GM21723 (cell line): ENCODE results near the gene SMOC2.

Experiments
- ATAC-seq: cut with Tn5 transposase; IDR thresholded peaks from one replicate; pipeline ENCODE4 v1.9.1; 2021; ENCODE audit warnings: mild to moderate bottlenecking, moderate library complexity; ENCODE audit not compliant: unreplicated experiment

The SMOC2 gene, protein sequence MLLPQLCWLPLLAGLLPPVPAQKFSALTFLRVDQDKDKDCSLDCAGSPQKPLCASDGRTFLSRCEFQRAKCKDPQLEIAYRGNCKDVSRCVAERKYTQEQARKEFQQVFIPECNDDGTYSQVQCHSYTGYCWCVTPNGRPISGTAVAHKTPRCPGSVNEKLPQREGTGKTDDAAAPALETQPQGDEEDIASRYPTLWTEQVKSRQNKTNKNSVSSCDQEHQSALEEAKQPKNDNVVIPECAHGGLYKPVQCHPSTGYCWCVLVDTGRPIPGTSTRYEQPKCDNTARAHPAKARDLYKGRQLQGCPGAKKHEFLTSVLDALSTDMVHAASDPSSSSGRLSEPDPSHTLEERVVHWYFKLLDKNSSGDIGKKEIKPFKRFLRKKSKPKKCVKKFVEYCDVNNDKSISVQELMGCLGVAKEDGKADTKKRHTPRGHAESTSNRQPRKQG

DNA sequence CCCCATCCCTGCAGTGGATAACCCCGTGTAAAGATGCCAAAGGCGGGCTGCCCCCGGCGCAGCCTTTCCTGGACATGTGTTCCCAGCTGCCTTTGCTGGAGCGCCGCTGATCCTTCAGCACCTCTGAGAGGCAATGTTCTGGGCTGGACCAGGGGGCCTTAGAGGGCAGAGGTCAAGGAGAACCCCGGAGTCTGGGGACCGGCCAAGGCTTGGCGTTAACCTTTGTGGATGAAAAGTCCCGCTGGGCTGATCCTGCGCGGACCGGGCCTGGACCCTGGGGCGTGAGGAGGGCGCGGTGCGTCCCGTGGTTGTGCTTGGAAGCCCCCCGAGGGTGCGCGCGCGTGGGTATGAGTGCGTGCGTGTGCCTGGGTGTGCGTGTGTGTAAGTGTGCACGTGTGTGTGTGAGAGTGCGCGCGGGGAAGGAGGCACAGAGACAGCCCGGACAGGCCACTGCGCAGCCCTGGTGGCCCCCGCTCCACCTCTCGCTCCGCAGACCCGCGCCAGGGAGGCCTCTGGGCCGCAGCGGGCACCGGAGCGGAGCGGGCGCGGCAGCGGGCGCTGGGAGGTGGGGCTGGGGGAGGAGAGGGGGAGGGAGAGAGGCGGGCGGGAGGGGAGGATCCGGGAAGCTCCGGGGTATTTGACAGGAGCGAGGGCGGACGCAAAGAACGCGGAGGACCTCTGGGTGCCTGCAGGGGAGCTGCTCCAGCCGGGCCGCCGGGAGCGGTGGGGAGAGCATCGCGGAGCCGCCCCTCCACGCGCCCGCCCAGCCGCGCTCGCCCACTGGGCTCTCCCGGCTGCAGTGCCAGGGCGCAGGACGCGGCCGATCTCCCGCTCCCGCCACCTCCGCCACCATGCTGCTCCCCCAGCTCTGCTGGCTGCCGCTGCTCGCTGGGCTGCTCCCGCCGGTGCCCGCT, at the start of gene SMOC2:
Gene SMOC2, plus strand, starts transcription at position 665 of the 914 bp plus-strand sequence. Its CDS starts 187 bp downstream, at position 852.
- ATAC-seq = no peak

DNA sequence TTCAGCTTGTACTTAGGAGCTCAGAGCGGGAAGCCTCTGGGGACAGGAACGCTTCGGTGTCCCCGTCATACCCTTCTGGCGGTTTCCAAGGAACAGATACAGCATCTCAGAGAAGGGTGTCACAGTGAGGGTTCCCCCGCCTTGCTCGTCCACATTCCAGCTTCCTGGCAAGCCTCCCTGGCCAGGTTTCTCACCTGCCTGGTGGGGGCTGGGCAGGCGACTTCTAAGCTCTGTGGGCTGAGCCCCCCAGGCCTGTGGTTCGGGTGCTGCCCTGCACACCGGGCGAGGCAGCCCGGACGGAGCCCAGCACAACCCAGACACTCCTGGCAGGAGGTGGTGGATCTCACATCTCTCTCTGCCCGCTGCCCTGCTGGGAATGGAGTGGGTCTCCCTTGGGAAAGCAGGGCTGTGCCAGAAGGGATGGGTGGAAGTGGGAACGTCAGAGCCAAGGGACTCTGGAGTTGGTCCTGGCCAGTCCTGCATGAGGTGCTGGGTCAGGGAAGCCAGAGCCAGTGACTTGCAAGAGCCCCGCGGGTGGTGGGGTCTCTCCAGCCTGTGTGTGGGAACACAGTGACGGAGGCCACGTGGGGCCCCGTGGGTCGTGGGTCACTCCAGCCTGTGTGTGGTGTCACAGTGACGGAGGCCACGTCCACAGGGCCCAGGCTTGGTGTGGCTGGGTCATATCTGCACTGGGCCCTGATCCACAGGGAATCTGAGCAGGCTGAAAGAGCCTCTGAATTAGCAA, 47.7 kb upstream of the SMOC2 start:
- no peak for ATAC-seq

DNA sequence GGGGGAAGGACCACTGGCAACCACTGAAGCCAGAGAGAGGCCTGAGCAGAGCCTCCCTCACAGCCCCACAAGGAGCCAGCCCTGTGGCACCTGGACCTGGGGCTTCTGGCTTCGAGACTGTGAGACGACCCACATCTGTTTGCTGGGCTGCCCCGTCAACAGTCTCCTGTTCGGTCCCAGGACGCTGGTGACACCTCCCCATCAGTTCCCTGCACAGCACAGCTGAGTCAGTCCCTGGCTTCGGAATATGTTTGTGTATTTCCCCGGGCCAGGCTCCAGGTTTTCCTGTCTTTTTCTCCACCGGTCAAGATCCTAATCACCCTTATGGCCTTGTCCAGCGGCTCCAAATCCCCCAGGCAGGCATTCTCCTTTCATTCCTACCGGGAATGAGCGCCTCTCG, 46.4 kb upstream of the SMOC2 start:
- ATAC-seq = no peak

DNA sequence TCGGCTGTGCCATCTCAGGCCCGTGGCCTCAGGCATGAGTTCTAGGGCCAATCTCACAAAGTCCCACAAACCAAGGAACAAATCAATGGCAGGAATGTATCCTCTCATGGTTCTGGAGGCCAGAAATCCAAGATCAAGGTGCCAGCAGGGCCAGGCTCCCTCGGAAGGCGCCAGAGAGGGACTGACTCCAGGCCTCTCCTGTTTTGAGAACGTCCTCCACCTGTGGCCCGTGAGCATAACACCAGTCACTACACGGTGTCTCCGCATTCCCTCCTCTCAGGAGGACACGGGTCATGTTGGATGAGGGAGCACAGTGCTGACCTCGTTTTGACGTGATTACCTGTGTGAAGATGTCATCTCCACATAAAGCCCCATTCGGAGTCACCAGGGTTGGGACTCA, 45.0 kb upstream of the SMOC2 start:
- no peak for ATAC-seq

DNA sequence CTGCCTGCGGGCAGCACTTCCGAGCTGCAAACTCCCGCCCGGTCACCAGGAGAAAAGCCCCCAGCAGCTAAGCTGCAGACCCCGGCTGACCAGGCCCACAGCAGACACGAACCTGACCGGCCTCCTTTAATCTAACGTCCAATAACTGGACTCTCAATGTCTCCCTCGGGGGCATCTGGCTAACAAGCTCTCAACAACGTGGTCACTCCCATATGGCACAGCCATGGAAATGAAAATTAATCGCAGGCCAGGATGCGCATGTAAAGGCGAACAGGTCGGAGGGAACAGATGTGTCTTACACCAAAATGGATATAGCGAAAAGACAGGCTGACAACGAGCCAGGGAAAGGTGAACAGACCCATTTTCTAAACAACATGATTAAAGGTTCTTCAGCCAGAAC, 44.4 kb upstream of the SMOC2 start:
- ATAC-seq = no peak

DNA sequence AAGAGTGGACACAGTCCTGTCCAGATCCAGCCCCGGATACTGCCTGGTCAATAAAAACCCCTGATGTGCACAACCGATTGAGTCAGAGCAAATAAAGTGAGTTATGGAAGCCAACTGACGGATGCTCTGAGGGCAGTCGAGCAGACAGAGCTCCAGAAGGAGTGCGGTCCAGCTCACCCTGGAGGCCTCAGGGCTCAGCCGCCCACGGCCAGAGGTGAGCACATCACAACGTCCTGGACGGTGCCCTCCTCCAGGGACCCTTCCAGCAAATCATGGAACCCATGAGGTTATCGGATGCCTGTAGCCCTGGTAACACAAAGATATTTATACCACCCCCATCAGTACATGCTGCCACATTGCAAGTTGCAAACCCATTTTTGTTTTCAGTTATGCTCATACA, 44.0 kb upstream of the SMOC2 start:
- ATAC-seq = no peak

DNA sequence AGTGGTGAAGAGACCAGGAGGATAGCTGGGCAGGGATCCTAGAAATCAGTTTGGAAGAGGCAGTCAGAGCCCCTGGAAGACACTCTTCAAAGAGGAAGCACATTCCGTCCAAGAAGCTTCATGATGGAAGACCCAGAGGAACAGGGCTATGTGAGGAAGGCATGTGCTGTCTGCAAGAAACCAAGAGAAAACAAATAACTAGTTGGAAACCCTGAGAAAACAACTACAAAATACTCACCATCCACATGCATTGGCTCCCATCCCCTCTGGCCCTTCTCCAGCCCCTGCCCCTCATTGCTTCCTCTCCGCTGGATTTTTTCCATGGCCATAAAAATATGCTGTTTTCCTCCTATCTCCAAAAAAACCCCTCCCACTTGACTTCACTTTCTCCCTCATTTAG, 40.9 kb upstream of the SMOC2 start:
- ATAC-seq = no peak

DNA sequence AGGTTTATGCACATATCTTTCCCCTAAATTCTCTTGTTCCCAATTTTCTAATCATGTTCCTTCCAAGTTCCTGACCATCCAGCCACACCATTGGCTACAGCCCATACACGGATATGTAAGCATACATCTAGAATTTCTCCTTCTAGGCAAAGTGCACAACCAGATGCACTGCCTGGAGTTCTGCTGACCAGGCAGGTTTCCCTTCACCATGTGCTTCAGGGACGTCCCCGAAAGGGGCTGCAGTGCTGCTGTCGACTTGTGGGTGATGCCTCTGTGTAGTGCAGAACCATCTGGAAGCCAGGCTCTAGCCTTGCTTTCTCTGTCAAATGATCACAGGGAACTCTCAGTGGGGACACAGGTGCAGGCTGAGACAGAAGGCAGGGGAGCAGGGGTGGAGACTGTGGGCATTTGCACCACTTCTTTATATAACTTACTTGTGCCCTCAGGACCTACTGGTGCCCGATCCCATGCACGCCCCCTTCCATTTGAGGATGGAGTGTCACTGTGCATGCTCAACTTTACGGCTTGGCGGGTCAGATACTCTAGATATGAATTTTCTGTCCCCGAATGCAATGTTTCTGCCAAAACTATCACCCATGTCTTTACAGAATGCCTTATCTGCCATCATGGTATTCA, 37.5 kb upstream of the SMOC2 start:
- no peak for ATAC-seq

DNA sequence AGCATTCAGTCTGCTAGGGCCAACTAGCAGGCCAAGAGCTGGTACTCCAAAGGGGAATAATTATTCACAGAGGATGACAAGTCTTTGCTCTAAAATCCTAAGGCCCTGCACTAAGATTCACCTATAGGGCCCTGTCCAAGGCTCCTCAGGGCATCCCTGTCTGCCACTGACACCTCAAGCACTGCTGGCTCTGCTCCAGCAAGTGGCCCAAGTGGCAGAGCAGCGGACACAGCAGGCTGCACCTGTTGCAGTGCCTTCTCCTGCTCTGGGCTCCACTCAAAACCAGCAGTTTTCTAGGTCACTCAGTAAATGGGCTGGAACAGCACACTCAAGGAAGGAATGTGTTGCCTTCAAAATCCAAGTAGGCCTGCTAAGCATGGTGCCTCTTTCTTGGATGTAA, 36.4 kb upstream of the SMOC2 start:
- no peak for ATAC-seq

DNA sequence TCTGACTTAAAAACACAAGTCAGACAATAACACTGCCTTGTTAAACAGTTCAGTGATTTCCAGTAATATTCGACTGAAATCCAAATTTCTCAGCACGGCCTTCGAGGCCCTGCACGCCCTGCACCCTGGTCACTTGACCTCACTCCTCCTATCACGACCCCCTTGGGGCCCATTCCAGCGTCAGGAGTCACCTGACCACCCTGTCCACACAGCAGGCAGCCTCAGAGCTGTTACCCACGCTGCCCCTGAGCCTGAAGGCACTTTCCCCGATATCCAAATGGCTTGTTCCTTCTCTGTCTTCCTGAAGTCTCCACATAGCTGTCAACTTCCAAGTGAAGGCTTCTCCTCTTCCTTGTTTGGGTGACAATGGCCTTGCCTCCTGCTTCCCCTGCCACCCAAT, 33.1 kb upstream of the SMOC2 start:
- ATAC-seq = no peak

DNA sequence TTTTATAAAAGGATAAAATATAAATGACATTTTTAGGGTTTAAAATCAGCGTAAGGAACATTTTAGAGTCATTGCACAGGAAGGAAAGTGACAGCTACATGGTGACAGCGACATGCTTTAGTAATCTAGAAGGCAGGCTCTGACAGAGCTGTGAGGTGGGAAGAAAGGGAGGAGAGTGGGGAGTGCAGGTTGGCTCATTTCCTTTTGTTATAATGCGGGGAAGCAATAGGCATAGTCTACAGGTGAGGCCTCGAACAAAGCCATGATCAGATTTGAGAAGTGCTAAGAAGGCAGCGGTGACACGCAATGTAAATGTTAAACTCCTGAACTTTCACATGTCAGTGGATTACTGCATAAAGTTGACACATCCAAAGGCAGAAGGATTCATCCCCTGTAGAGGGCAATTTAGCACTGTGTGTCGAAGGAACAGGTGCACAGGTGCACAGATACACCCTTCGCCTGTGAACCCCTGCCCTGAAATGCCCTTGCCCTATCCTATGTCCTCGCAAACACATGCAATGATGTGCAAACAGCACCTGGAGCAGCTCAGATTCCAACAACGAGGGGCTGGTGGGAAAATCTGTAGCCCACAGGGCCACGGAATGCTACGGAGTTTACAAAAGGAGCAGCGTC, 32.4 kb upstream of the SMOC2 start:
- no peak for ATAC-seq

DNA sequence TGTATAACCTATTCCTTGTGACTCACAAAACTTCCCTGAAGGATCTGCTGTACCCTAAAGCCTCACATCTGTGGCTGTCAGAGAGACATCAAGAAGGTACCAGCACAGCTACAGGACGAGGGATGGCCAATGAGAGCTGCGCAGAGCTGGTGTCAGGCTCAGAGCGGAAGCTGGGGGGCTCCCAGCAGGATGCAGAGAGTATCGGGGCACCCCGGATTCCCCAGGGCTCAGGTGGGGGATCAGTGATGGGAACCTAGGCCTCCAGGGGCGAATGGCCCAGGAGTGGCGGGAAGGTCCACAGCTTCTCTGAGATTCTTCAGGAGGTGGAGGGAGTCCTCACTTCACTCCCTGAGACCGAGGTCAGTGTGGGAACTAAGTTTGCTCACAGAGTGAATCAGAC, 30.9 kb upstream of the SMOC2 start:
- ATAC-seq = no peak

DNA sequence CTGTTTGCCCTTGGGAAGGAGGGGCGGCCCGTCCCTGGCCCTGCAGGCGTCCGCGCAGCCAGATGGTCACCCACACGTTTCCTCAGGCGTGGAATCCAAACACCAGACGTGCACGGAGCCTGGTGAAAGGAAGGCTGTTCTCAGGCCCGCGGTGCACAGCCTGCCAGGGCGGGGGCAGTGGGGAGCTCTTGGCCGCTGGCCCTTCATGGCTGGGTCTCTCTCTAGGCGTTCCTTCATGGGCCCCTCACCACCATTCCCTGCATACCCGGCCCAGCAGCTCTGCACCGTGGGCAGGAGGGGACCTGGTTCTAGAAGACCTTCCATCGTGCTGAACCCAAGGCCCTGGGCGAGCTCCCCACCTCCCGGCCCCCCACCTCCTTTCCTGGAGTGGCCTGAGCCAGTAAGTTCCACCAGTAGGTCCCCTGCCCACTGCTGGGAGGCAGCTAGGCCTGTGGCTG, 30.4 kb upstream of the SMOC2 start:
- ATAC-seq = no peak

DNA sequence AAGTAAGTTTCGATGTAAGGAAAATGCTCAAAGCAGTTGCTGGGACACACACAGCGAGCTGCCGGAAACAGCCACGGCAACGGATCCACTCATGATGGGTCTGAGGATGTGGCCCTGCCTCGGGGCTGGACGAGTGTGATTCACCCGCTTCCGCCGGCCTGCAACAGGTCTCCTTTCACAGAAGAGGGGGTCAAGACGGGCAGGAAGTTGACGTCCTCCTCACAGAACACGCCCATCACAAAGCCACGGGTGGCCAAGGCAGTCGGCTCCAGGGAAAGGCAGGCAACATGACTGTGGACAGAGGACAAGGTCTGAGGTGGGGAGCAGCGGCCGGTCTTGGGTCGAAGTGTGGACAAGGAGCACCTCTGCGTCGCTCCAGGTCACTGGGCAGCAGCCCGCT, 29.9 kb upstream of the SMOC2 start:
- ATAC-seq = no peak

DNA sequence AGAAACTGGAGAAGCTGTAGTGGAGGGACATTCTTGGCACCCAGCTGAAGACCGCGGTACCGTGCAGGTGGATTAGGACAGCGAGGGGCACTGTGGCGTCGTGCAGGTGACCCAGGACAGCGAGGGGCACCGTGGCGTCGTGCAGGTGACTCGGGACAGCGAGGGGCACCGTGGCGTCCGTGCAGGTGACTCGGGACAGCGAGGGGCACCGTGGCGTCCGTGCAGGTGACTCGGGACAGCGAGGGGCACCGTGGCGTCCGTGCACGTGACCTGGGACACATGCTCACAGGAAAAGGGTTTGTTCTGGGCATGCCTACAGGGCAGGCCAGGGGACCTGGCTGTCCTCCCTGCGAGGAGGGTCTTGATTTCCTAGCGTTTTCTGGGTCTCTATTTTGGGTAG, 29.2 kb upstream of the SMOC2 start:
- no peak for ATAC-seq

DNA sequence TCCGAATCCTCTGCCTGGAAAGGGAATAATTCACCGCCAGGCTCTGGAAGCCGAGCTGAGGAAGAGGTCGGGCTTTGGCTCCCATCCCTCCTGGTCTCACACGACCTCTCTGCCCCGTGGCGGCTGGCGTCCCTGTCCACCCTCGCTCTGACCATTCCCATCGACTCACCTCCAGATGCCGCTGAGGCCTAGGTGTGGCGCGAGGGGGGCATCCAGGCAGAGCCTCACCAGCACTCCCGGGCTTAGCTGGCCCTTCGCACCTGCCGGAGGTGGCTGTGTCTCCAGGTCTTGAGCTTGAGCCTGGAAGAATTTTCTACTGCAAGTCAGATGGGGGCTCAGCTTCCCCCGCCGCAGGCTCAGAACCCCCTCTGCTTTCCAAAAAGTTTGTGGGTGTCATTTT, 28.5 kb upstream of the SMOC2 start:
- ATAC-seq = no peak

DNA sequence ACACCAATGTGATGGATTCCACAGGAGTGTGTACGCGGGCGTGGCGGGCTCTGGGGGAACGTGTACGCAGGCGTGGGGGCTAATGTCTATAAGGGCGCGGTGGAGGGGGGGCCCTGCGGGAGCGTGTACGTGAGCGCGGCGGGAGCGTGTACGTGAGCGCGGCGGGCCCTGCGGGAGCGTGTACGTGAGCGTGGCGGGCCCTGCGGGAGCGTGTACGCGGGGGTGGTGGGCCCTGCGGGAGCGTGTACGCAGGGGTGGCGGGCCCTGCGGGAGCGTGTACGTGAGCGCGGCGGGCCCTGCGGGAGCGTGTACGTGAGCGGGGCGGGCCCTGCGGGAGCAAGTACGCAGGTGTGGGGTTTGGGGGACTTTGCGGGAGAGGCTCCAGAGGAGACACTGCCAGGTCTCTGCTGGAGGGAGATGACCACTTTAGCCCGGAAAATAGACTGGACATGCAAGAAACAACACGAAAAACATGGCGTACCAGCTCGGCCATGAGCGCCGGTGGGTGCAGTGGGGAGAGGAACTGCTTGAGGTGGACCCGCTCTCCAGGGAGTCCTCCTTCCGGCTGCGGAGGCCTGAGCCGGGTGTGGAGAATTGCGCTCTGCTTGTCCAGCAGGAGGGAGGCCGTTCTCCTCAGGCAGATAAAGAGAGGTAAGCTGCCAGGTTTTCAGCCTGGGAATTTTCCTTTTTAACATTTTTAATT, 27.8 kb upstream of the SMOC2 start:
- no peak for ATAC-seq

DNA sequence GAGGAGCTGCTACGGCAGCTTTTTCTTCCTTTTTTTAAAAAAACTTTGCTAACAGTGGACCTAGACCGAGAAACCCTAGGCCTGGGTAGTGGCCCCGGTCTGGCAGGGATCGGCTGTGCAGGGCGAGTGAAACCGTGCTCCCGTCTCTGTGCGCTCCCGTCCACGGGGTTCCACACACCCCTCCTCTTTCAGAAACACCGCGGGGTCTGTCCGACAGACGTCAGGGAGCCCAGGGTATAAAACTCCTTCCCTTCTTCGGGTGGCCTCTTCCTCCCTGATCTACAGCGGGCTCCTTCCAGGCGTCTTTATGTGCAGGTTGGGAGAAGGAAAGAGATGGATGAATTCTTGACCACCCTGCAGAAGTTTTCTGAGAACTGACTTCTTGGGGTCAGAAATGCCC, 27.1 kb upstream of the SMOC2 start:
- no peak for ATAC-seq

DNA sequence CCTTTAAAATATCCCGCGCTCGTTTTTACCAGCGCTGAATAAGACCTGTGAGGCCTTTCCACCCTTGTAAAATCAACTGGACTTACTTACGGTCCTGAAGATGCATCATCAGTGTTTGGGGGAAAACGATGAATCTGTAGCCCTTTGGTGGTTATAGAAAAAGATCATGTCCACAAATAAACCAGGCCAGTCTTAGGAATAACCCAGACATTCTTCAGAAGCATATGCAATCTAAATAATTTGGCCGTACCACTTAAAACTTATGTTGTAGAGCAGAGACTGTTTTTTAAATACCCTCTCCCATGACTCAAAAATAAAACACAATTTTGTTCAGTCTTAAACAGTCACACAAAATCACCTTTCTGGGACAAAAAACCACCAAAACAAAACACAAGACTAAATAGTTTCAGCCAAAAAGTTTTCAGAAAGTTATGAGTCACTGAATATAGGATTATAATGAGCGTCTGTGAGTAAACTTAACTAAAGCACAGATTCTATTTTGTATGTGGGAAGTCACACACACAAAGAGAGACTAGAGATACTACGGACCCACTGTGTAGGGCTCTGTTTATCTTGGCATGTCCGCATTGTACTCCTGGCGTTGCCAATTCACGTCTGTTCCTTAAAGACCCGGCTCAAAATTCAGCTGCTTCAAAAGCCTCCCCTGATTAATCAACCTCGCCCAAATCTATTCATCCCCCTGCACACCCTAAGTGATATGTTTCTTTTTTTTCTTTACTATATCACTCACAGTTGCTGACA, 26.5 kb upstream of the SMOC2 start:
- no peak for ATAC-seq
